ENCODE measurements around the gene EGR2.

GRCh38 chr10:62790571-62790970 lies 25.6 kb downstream of the EGR2 start:
- TF ChIP-seq CTCF (IDR thresholded peaks at IDR 0.05; ENCODE audit: insufficient read depth, low read length) (no peak), REST (IDR thresholded peaks at IDR 0.05; ENCODE audit: insufficient replicate concordance, low read depth) (no peak), POLR2AphosphoS5 (IDR thresholded peaks at IDR 0.05; ENCODE audit: low read depth) (no peak), GABPA (IDR thresholded peaks at IDR 0.05; ENCODE audit: low read depth) (no peak)
